ENCODE results near the gene RTN4RL1.

- TF ChIP-seq CTCF (conservative IDR thresholded peaks at IDR 0.05) (no peak), ZFX (IDR thresholded peaks at IDR 0.05) (no peak)
These were observed 82.3 kb downstream of the RTN4RL1 start for GRCh38 chr17:1942666-1943435.

Data from C4-2B (cell line).